Measurements from ENCODE around the gene SMC3.

The SMC3 gene

DNA sequence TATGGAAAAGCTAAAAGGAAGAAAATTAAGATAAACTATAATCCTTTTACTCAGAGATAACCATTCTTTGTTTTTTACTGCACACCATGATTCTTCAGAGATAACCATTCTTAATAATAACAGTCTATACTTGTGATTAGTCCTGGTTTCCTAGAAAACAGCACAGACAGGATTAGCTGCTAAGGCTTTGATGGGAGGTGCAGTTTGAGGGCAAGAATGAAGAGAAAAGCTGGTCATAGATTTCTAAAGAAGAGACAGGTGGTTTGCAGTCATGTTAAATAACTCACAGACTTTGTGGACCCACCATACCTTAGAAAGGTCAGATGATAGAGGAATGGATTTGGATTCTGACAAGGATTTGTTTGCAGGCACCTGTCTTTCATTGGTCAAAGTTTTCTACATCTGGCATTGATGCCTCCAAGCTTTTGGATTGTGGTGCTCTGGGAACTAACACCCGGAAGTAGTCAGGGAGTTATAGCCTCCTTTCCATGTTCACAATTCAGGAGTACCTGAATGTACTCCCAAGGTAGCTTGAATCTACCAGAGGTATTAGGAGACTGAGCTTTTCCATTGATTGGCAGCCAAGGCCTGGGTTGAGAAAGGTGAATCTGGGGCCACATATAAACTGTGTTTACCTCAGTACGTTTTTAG, 3.7 kb downstream of the SMC3 start:
- no peak for DNase-seq (ENCODE audit: low spot score)
- TF ChIP-seq, protein P1, sequence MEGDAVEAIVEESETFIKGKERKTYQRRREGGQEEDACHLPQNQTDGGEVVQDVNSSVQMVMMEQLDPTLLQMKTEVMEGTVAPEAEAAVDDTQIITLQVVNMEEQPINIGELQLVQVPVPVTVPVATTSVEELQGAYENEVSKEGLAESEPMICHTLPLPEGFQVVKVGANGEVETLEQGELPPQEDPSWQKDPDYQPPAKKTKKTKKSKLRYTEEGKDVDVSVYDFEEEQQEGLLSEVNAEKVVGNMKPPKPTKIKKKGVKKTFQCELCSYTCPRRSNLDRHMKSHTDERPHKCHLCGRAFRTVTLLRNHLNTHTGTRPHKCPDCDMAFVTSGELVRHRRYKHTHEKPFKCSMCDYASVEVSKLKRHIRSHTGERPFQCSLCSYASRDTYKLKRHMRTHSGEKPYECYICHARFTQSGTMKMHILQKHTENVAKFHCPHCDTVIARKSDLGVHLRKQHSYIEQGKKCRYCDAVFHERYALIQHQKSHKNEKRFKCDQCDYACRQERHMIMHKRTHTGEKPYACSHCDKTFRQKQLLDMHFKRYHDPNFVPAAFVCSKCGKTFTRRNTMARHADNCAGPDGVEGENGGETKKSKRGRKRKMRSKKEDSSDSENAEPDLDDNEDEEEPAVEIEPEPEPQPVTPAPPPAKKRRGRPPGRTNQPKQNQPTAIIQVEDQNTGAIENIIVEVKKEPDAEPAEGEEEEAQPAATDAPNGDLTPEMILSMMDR (IDR thresholded peaks at IDR 0.05; ENCODE audit: borderline replicate concordance, control extremely low read depth, extremely low read depth, insufficient read depth, missing control alignments), result no peak
- in situ Hi-C loops (cut with MboI; ENCODE audit: low sequenced_read_pairs, unreplicated experiment), result no loop called here

DNA sequence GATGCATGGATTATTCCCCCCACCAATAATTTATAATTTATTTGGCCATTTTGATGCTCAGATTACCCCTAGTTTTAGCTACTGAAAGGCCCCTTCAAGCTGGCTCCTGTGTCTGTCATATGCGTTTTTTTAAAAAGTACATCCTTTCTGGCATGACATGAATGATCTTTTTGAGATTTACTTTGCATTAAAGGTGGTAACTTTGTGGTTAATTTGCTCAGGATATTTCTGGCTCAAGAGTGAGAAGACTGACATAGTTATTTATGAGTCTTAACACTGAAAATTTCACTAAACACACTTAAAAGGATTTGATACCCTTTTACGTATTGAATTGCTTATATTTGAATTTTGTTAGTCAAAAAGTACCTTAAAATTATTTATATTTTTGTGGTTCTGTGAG, 5.4 kb downstream of the SMC3 start:
- TF ChIP-seq, protein P1 (IDR thresholded peaks at IDR 0.05; ENCODE audit: borderline replicate concordance, control extremely low read depth, extremely low read depth, insufficient read depth, missing control alignments), result no peak
- in situ Hi-C loops (cut with MboI; ENCODE audit: low sequenced_read_pairs, unreplicated experiment), result no loop called here
- no peak for DNase-seq (ENCODE audit: low spot score)

DNA sequence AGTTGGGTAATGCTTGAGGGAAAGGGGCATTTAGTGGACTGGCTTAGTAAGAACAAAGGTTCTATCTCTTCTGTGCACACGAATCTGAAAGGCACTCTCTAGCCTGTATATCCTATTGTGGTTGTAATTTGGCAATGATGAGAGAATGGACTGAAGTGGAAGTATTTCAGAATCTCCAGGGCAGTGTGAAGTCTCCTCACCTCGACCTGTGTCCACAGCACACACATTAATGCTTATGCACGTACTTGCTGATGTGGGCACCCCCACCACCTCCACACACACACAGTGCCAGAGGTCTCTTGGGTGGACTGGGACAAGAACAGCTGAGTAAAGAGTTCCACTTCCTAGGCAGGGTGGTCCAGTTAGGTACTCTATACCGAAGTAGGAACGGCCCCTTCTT, 6.9 kb downstream of the SMC3 start:
- TF ChIP-seq, protein P1 (IDR thresholded peaks at IDR 0.05; ENCODE audit: borderline replicate concordance, control extremely low read depth, extremely low read depth, insufficient read depth, missing control alignments), result no peak
- in situ Hi-C loops (cut with MboI; ENCODE audit: low sequenced_read_pairs, unreplicated experiment), result no loop called here
- DNase-seq (ENCODE audit: low spot score), result no peak

DNA sequence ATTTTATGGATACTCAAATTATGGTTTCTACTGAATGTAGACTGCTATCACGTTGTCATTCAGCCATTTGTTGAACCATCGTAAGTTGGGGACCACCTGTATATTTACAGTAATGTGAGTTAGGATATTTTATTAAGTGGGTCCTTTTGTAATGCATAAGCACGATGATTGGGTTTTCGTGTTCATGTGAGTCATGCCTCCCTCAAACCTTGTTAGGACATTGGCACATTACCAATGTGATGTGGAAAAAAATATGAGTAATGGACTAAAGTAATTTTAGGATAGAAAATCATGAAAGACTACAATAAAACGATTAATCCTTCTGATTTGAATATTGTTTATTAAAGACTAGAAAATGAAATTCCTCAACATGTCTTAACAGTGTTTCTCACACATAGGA, 8.7 kb downstream of the SMC3 start:
- no peak for DNase-seq (ENCODE audit: low spot score)
- TF ChIP-seq, protein P1 (IDR thresholded peaks at IDR 0.05; ENCODE audit: borderline replicate concordance, control extremely low read depth, extremely low read depth, insufficient read depth, missing control alignments), result no peak
- in situ Hi-C loops (cut with MboI; ENCODE audit: low sequenced_read_pairs, unreplicated experiment), result no loop called here

DNA sequence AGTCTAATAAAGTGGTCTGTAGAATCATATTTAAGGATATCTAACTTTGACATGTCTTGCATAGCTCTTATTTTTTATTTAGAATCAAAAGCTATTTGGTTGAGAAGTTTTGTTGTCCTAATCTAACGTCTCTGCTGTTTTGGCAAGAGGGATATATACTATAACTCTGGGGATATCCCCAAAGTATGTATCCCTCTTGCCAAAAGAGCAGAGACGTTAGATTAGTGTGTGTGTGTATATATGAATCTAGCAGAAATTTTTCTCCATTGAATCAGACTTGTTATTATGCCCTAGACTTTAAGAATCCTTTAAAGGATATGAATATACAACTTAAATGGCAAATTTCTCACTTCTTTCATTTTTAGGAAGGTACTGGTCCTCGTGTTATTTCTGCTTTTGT, 9.6 kb downstream of the SMC3 start:
- TF ChIP-seq, protein P1 (IDR thresholded peaks at IDR 0.05; ENCODE audit: borderline replicate concordance, control extremely low read depth, extremely low read depth, insufficient read depth, missing control alignments), result no peak
- in situ Hi-C loops (cut with MboI; ENCODE audit: low sequenced_read_pairs, unreplicated experiment), result no loop called here
- DNase-seq (ENCODE audit: low spot score), result no peak

DNA sequence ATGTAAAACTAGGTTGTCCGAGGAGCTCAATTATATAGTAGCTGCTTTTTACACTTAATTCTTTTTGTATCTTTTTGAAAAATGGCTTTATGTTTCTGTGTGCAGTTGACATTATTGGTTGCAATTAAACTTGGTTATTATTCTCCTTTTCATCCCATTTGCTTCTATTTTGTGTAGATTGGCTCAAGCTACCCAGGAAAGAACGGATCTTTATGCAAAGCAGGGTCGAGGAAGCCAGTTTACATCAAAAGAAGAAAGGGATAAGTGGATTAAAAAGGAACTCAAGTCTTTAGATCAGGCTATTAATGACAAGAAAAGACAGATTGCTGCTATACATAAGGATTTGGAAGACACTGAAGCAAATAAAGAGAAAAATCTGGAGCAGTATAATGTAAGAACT, 16.5 kb downstream of the SMC3 start:
- in situ Hi-C loops (cut with MboI; ENCODE audit: low sequenced_read_pairs, unreplicated experiment), result no loop called here
- TF ChIP-seq, protein P1 (IDR thresholded peaks at IDR 0.05; ENCODE audit: borderline replicate concordance, control extremely low read depth, extremely low read depth, insufficient read depth, missing control alignments), result no peak
- DNase-seq (ENCODE audit: low spot score), result no peak

All from GM13976 (cell line).